IMR-90 (cell line): ENCODE data around the gene MRPL21. TPM values are rescaled to one million over a fixed set of nuclear protein-coding genes. Genes with fewer than 3 reads are reported as not detected.

ENCODE experiments used
- ATAC-seq: fragments of 200-7000 bp; cut with Tn5 transposase; 2 replicates; pipeline ENCODE4 v1.9.1; 2020; ENCODE audit warnings: low read depth, mild to moderate bottlenecking, moderate library complexity
- BruUV-seq: library from RNA; stranded (reverse); fragments of 400-500 nt; replicated peaks from 2 replicates; lab custom pipeline; 2021; lab: Mats Ljungman, UMichigan
- CTCF ChIA-PET: fragments of 300-600 bp; formaldehyde crosslinking; extraction: SDS; loops from one replicate; lab custom pipeline; 2021; ENCODE audit warnings: antibody characterized with exemption; lab: Yijun Ruan, JAX
- POLR2A ChIA-PET: fragments of 300-600 bp; sonication (Branson Sonifier 250); formaldehyde crosslinking; loops from one replicate; lab custom pipeline; 2022; ENCODE audit warnings: antibody characterized with exemption; ENCODE audit not compliant: unreplicated experiment; lab: Charles Lee
- DNase-seq: peaks from one replicate; pipeline ENCODE4 v3.0.0; 2013
- H2AFZ ChIP-seq: replicated peaks from 2 replicates; pipeline ENCODE3; 2013; ENCODE audit warnings: low read length, mild to moderate bottlenecking; ENCODE audit not compliant: poor library complexity
- H2AK5ac ChIP-seq: 2 replicates; pipeline ENCODE4 v1.6.1; 2013; ENCODE audit warnings: low read depth, low read length, inconsistent platforms
- H2AK9ac ChIP-seq: replicated peaks from 2 replicates; pipeline ENCODE3; 2013; ENCODE audit warnings: mild to moderate bottlenecking, low read depth, low read length, moderate library complexity; ENCODE audit not compliant: poor library complexity
- H2BK120ac ChIP-seq: 2 replicates; pipeline ENCODE4 v1.6.1; 2013; ENCODE audit warnings: low read depth, low read length, inconsistent platforms
- H2BK15ac ChIP-seq: 3 replicates; pipeline ENCODE4 v1.6.1; 2013; ENCODE audit warnings: low read depth, low read length, inconsistent platforms
- H2BK20ac ChIP-seq: 2 replicates; pipeline ENCODE4 v1.6.1; 2013; ENCODE audit warnings: low read depth, mild to moderate bottlenecking, inconsistent platforms, low read length, moderate library complexity
- H2BK5ac ChIP-seq: 2 replicates; pipeline ENCODE4 v1.6.1; 2013; ENCODE audit warnings: mild to moderate bottlenecking, low read depth, low read length, inconsistent platforms; ENCODE audit not compliant: poor library complexity, severe bottlenecking
- H3K14ac ChIP-seq: replicated peaks from 2 replicates; pipeline ENCODE4 v1.6.1; 2013; ENCODE audit warnings: low read depth, low read length, inconsistent platforms
- H3K18ac ChIP-seq: 2 replicates; pipeline ENCODE4 v1.6.1; 2013; ENCODE audit warnings: low read depth, low read length, control low read depth
- H3K23ac ChIP-seq: 2 replicates; pipeline ENCODE4 v1.6.1; 2013; ENCODE audit warnings: low read depth, low read length, inconsistent platforms
- H3K27ac ChIP-seq: 2 replicates; pipeline ENCODE4 v1.5.1; 2013; ENCODE audit warnings: mild to moderate bottlenecking, control low read depth, low read length; ENCODE audit not compliant: insufficient read depth
- H3K27me3 ChIP-seq: 2 replicates; pipeline ENCODE4 v1.6.1; 2013; ENCODE audit warnings: low read length; ENCODE audit not compliant: control insufficient read depth, insufficient read depth
- H3K36me3 ChIP-seq: 2 replicates; pipeline ENCODE4 v1.6.1; 2013; ENCODE audit warnings: low read length, mixed read lengths; ENCODE audit not compliant: control insufficient read depth, insufficient read depth
- H3K4ac ChIP-seq: 2 replicates; pipeline ENCODE4 v1.6.1; 2013; ENCODE audit warnings: low read depth, low read length, inconsistent platforms
- H3K4me1 ChIP-seq: 2 replicates; pipeline ENCODE4 v1.6.1; 2013; ENCODE audit warnings: low read length, mixed read lengths; ENCODE audit not compliant: control insufficient read depth, insufficient read depth
- H3K4me2 ChIP-seq: 2 replicates; pipeline ENCODE4 v1.6.1; 2013; ENCODE audit warnings: low read depth, mild to moderate bottlenecking, control low read depth, low read length, moderate library complexity
- H3K4me3 ChIP-seq: 2 replicates; pipeline ENCODE4 v1.5.1; 2013; ENCODE audit warnings: low read depth, mild to moderate bottlenecking, control low read depth, low read length, moderate library complexity; ENCODE audit not compliant: insufficient read depth
- H3K56ac ChIP-seq: 2 replicates; pipeline ENCODE4 v1.6.1; 2013; ENCODE audit warnings: low read length, inconsistent platforms; ENCODE audit not compliant: insufficient read depth; ENCODE audit errors: extremely low read depth
- H3K79me1 ChIP-seq, 2 experiments: 2 replicates each; pipeline ENCODE4 v1.6.1; 2013; ENCODE audit warnings: low read length in 2 of 2, inconsistent platforms in 1 of 2, low read depth in 1 of 2
- H3K9ac ChIP-seq: 2 replicates; pipeline ENCODE4 v1.6.1; 2013; ENCODE audit warnings: low read depth, low read length, control low read depth
- H3K9me1 ChIP-seq: 2 replicates; pipeline ENCODE4 v1.6.1; 2013; ENCODE audit warnings: low read length, inconsistent platforms; ENCODE audit not compliant: insufficient read depth
- H3K9me3 ChIP-seq: 2 replicates; pipeline ENCODE4 v1.6.1; 2013; ENCODE audit warnings: low read length; ENCODE audit not compliant: control insufficient read depth, insufficient read depth
- H4K20me1 ChIP-seq: 2 replicates; pipeline ENCODE4 v1.6.1; 2013; ENCODE audit warnings: low read length, inconsistent platforms; ENCODE audit not compliant: insufficient read depth
- H4K5ac ChIP-seq: 2 replicates; pipeline ENCODE4 v1.6.1; 2013; ENCODE audit warnings: mild to moderate bottlenecking, low read depth, low read length, control low read depth
- H4K8ac ChIP-seq, 2 experiments: 2 replicates each; pipeline ENCODE4 v1.6.1; 2013; ENCODE audit warnings: low read depth in 2 of 2, low read length in 2 of 2, control low read depth in 1 of 2, inconsistent platforms in 1 of 2
- H4K91ac ChIP-seq: 2 replicates; pipeline ENCODE4 v1.6.1; 2013; ENCODE audit warnings: low read depth, low read length, inconsistent platforms; ENCODE audit not compliant: insufficient read depth
- MXI1 ChIP-seq: IDR thresholded peaks from 2 replicates; pipeline ENCODE4 v1.6.1; 2012; ENCODE audit warnings: low read depth, mild to moderate bottlenecking, low read length, moderate library complexity, borderline replicate concordance
- WGBS, 2 experiments: methylation state at CpG; one replicate each; pipeline versions ENCODE4 v1.1.5 to v1.1.7; 2013; ENCODE audit warnings: missing lambda C conversion rate in 2 of 2; ENCODE audit not compliant: insufficient read length in 1 of 2; ENCODE audit errors: extremely low coverage in 2 of 2; 5-methylcytosine and 5-hydroxymethylcytosine counted together
- dilution Hi-C: fragments of 300-500 bp; cut with HindIII; formaldehyde crosslinking; loops from one replicate; pipeline ENCODE4 v1.14.3; 2018; ENCODE audit warnings: low sequenced_read_pairs; ENCODE audit not compliant: unreplicated experiment
- in situ Hi-C: fragments of 300-500 bp; cut with MboI; formaldehyde crosslinking; loops from 3 replicates; pipeline ENCODE4 v1.14.3; 2019; ENCODE audit warnings: low sequenced_read_pairs, inconsistent platforms, mixed read lengths
- intact Hi-C: fragments of 100-400 bp; cut with micrococcal nuclease; formaldehyde crosslinking; loops from 2 replicates; pipeline ENCODE4 v1.10.0; 2022
- polyA plus RNA-seq, 3 experiments: library from polyadenylated mRNA; depleted of rRNA; stranded (reverse); fragments of >200 nt; gene quantifications; 2 replicates each; pipeline ENCODE4 v1.2.3, GENCODE V29; 2012; ENCODE audit warnings: low replicate concordance in 1 of 3
- total RNA-seq: library from RNA; depleted of rRNA; stranded (reverse); fragments of >200 nt; gene quantifications from 2 replicates; pipeline ENCODE4 v1.2.3, GENCODE V29; 2012
- TF ChIP-seq, protein P1 (sequence below): fragments of 150-350 bp; IDR thresholded peaks from 2 replicates; pipeline ENCODE4 v1.6.1; 2017; ENCODE audit warnings: mild to moderate bottlenecking, antibody characterized with exemption, low read length, low read depth

The MRPL21 gene
- total and polyA plus RNA-seq, 2 of the 4 experiments (the other 2 are of a cell fraction): 19.2 to 26.3 TPM

DNA sequence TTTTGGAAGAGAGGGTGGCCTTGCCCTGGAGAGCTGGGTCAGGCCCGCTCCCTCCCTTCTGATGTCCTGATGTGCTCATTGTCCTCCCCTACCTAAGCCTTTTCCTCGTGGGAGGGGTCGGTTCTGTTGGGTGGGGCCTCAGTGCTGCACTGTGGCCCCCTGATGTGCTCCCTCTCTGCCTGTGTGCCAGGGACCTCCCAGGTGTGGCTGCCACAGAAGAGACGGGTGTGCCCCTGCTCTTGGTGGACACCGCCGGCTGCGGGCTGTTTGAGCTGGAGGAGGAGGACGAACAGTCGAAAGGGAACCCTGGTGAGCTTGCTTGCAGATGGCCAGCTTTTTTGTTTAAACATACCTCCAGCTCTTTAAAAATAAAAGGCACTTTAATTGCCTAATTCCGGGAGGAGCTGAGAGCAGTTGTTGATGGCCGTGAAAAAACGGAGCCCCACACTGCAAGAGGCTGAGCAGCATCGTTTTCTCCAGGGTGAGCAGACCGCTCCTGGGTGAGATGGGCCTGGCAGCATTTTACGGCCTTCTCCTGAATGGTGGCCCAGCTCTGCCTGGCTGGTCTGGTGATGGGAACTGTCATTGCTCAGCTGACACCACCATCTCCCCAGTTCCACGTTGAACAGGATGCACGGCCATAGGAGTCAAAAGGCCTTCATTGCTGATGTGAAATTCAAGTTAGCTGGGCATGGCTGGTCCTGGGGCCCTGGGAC, 30.1 kb upstream of the MRPL21 start:
- Histone ChIP-seq H3K9me3 (no peaks in the 10 kb centered on the region), H3K23ac (no peak overlapping the region), H3K4me3 (no peak overlapping the region), H4K5ac (no peak overlapping the region), H2AFZ (no peak overlapping the region), H4K20me1 (no peaks in the 10 kb centered on the region), H4K8ac (no peak overlapping the region), H3K4me1 (no peaks in the 10 kb centered on the region), H2AK9ac (no peak overlapping the region), H3K9me1 (no peaks in the 10 kb centered on the region; the same call in 1 of the 2 replicates), H3K4me2 (no peak overlapping the region), H3K27ac (no peak overlapping the region), H3K14ac (no peak overlapping the region), H3K56ac (no peak overlapping the region), H3K27me3 (no peaks in the 10 kb centered on the region), H3K9ac (no peak overlapping the region), H2BK120ac (no peak overlapping the region), H2BK15ac (no peak overlapping the region), H3K79me1 (no peaks in the 10 kb centered on the region; a peak in 1 of 4 replicates), H3K4ac (no peak overlapping the region), H4K91ac (no peak overlapping the region), H2BK20ac (no peak overlapping the region), H2BK5ac (no peak overlapping the region), H3K36me3 (peaks cover 78% of the 10 kb centered on the region), H2AK5ac (no peak overlapping the region), H3K18ac (no peak overlapping the region)
- no peak for TF ChIP-seq MXI1
- TF ChIP-seq, protein P1, sequence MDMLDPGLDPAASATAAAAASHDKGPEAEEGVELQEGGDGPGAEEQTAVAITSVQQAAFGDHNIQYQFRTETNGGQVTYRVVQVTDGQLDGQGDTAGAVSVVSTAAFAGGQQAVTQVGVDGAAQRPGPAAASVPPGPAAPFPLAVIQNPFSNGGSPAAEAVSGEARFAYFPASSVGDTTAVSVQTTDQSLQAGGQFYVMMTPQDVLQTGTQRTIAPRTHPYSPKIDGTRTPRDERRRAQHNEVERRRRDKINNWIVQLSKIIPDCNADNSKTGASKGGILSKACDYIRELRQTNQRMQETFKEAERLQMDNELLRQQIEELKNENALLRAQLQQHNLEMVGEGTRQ: no peak
- in situ Hi-C loops: loop anchor here (25.0 kb wide), 1 partner anchor 729 kb away; no protein-coding TSS in a partner anchor
- no TSS peak for BruUV-seq
- dilution Hi-C loops: no loop called here
- POLR2A ChIA-PET: no interaction called here
- ATAC-seq (no peak), DNase-seq (no peak)
- CTCF ChIA-PET: no interaction called here
- 94% methylated on average over 11 of the region's 17 CpGs; no CpG with 5 or more reads in 1 of the 2 experiments for WGBS, 2 experiments
- intact Hi-C loops: no loop called here
